Activated gamma-delta T cell treated with Interleukin-2 at 50 U/mL for 16 hours (primary cell): ENCODE data around the gene TTC33.
"Not testable (repeated sequence)": the region's sequence is repeated elsewhere in the genome, so short reads cannot be mapped to it uniquely, and the experiment has no call there.

Experiments used
- DNase-seq: peaks from one replicate; pipeline ENCODE4 v3.0.0-alpha.2; 2020

The TTC33 gene

GRCh38 chr5:40716000-40716399 lies 39.8 kb downstream of the TTC33 start:
- DNase-seq = no peak

GRCh38 chr5:40714001-40714400 lies 41.8 kb downstream of the TTC33 start:
- no peak for DNase-seq

GRCh38 chr5:40710575-40710974 lies 45.2 kb downstream of the TTC33 start:
- DNase-seq = not testable (repeated sequence)

GRCh38 chr5:40705484-40705883 lies 50.3 kb downstream of the TTC33 start:
- not testable (repeated sequence) for DNase-seq

- not testable (repeated sequence) for DNase-seq
Measured at GRCh38 chr5:40702027-40702426, 53.7 kb downstream of the TTC33 start.

- DNase-seq = no peak
Measured at GRCh38 chr5:40700116-40700782, 55.5 kb downstream of the TTC33 start.

GRCh38 chr5:40694433-40694832 lies 61.3 kb downstream of the TTC33 start:
- DNase-seq = no peak

- no peak for DNase-seq
Measured at GRCh38 chr5:40691894-40692293, 63.9 kb downstream of the TTC33 start.

- DNase-seq = no peak
Measured at GRCh38 chr5:40690267-40690666, 65.5 kb downstream of the TTC33 start.

GRCh38 chr5:40689438-40689837 lies 66.3 kb downstream of the TTC33 start:
- no peak for DNase-seq

- no peak for DNase-seq
Measured at GRCh38 chr5:40688996-40689395, 66.8 kb downstream of the TTC33 start.

- peak; percentile 86 for DNase-seq
Measured at GRCh38 chr5:40688127-40688761, 67.5 kb downstream of the TTC33 start.

- no peak for DNase-seq
Measured at GRCh38 chr5:40687321-40687720, 68.4 kb downstream of the TTC33 start.

- no peak for DNase-seq
Measured at GRCh38 chr5:40685976-40686486, 69.7 kb downstream of the TTC33 start.

GRCh38 chr5:40685193-40685592 lies 70.6 kb downstream of the TTC33 start:
- DNase-seq = no peak

GRCh38 chr5:40683305-40683704 lies 72.5 kb downstream of the TTC33 start:
- no peak for DNase-seq

GRCh38 chr5:40682154-40683017 lies 73.4 kb downstream of the TTC33 start:
- DNase-seq = no peak

GRCh38 chr5:40681363-40682153 lies 74.2 kb downstream of the TTC33 start:
- DNase-seq = peak; percentile 24

- DNase-seq = peak; percentile 50
Measured at GRCh38 chr5:40680741-40681362, 74.9 kb downstream of the TTC33 start.

- DNase-seq = peak; percentile 26
Measured at GRCh38 chr5:40679913-40680681, 75.7 kb downstream of the TTC33 start, which contains the start of gene PTGER4. Gene PTGER4 (plus strand): TSS chr5:40679915. CDS start chr5:40680994, 1,079 bp downstream.
